ENCODE data around the gene YES1. TPM values are rescaled to one million over a fixed set of nuclear protein-coding genes. Genes with fewer than 3 reads are reported as not detected.

The YES1 gene
- total and polyA plus RNA-seq, 2 of the 13 experiments (the other 11 are each of a cell fraction or from before 2014, with no cell fraction given) = 17.2 to 70.8 TPM

- TF ChIP-seq RARG (CRISPR knock-in tag; IDR thresholded peaks at IDR 0.05; ENCODE audit: low read depth) (no peak), ZNF530 (CRISPR knock-in tag; IDR thresholded peaks at IDR 0.05; ENCODE audit: low read depth) (no peak), HMG20A (CRISPR knock-in tag; IDR thresholded peaks at IDR 0.05; ENCODE audit: borderline replicate concordance) (no peak), TEF (CRISPR knock-in tag; IDR thresholded peaks at IDR 0.05) (no peak), ISL2 (CRISPR knock-in tag; IDR thresholded peaks at IDR 0.05) (peak; percentile 49; the same call in 1 of the 2 replicates), ZBTB10 (CRISPR knock-in tag; IDR thresholded peaks at IDR 0.05; ENCODE audit: borderline replicate concordance) (no peak), KDM1A (CRISPR knock-in tag; IDR thresholded peaks at IDR 0.05) (peak; percentile 65; the same call in 1 of the 2 replicates), ZSCAN21 (CRISPR knock-in tag; IDR thresholded peaks at IDR 0.05; ENCODE audit: borderline replicate concordance) (no peak), IKZF1 (IDR thresholded peaks at IDR 0.05) (no peak), ZFY (CRISPR knock-in tag; IDR thresholded peaks at IDR 0.05) (no peak), HCFC1 (IDR thresholded peaks at IDR 0.05; ENCODE audit: low read depth, low read length) (no peak), RCOR2 (CRISPR knock-in tag; IDR thresholded peaks at IDR 0.05) (peak; percentile 90), XRCC5 (optimal IDR thresholded peaks at IDR 0.05; ENCODE audit: low read length) (no peak), KAT7 (CRISPR knock-in tag; IDR thresholded peaks at IDR 0.05; ENCODE audit: borderline replicate concordance) (no peak), CC2D1A (CRISPR knock-in tag; IDR thresholded peaks at IDR 0.05) (no peak), PLSCR1 (CRISPR knock-in tag; IDR thresholded peaks at IDR 0.05; ENCODE audit: borderline replicate concordance) (no peak), FOXP1 (IDR thresholded peaks at IDR 0.05) (no peak), FOXP1 (CRISPR knock-in tag; IDR thresholded peaks at IDR 0.05) (peak; percentile 16; the same call in 1 of the 2 replicates), GZF1 (CRISPR knock-in tag; IDR thresholded peaks at IDR 0.05) (no peak), CENPX (CRISPR knock-in tag; IDR thresholded peaks at IDR 0.05) (no peak), ZNF280D (CRISPR knock-in tag; IDR thresholded peaks at IDR 0.05) (0 out of 2 replicates have a peak, but pooled peaks have one; percentile 70)
- TF ChIP-seq, protein P1, sequence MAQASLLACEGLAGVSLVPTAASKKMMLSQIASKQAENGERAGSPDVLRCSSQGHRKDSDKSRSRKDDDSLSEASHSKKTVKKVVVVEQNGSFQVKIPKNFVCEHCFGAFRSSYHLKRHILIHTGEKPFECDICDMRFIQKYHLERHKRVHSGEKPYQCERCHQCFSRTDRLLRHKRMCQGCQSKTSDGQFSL (CRISPR knock-in tag; IDR thresholded peaks at IDR 0.05) = no peak
- TF ChIP-seq, protein P2, sequence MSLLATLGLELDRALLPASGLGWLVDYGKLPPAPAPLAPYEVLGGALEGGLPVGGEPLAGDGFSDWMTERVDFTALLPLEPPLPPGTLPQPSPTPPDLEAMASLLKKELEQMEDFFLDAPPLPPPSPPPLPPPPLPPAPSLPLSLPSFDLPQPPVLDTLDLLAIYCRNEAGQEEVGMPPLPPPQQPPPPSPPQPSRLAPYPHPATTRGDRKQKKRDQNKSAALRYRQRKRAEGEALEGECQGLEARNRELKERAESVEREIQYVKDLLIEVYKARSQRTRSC (CRISPR knock-in tag; IDR thresholded peaks at IDR 0.05; ENCODE audit: low read depth) = no peak
These were observed 33.2 kb upstream of the YES1 start (continued) for GRCh38 chr18:845152-845819.

Data from HepG2 (cell line).